ENCODE data around the gene CFAP58. TPM values are rescaled to one million over a fixed set of nuclear protein-coding genes. Genes with fewer than 3 reads are reported as not detected.

Gene CFAP58
- total RNA-seq, 2 donors from 2014 or later, result 3.5 to 4.8 TPM

DNA sequence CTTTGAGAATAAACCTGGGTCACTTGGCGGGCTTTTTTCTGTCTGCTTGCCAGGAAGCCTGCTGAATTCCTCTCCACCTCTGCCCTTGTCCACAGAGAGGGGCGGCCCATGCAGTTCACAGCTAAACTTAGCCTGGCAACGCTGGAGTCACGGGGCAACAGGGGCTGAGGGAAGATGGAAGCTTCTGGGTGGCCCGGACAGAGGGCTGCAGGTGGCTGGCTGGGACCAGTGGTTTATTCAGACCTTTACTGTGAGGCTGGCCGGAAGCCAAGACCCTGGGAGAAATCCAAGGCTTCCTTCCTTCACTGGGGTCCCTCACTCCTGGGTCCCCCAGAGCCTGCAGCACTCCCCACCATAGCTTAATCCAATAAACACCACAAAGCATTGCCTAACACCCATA is 32.4 kb upstream of the CFAP58 start:
- H3K4me3 ChIP-seq, result no peak overlapping the region
- H3K36me3 ChIP-seq, result peaks cover 25% of the 10 kb centered on the region
- TF ChIP-seq, protein P1, sequence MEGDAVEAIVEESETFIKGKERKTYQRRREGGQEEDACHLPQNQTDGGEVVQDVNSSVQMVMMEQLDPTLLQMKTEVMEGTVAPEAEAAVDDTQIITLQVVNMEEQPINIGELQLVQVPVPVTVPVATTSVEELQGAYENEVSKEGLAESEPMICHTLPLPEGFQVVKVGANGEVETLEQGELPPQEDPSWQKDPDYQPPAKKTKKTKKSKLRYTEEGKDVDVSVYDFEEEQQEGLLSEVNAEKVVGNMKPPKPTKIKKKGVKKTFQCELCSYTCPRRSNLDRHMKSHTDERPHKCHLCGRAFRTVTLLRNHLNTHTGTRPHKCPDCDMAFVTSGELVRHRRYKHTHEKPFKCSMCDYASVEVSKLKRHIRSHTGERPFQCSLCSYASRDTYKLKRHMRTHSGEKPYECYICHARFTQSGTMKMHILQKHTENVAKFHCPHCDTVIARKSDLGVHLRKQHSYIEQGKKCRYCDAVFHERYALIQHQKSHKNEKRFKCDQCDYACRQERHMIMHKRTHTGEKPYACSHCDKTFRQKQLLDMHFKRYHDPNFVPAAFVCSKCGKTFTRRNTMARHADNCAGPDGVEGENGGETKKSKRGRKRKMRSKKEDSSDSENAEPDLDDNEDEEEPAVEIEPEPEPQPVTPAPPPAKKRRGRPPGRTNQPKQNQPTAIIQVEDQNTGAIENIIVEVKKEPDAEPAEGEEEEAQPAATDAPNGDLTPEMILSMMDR (IDR thresholded peaks at IDR 0.05), result no peak
- DNase-seq (ENCODE audit: low spot score), result no peak
- peak overlapping the region; percentile 99 to 100 for H3K27ac ChIP-seq
- H3K9me3 ChIP-seq, result no peaks in the 10 kb centered on the region
- H3K4me1 ChIP-seq, result peaks cover 0 to 100% of the 10 kb centered on the region in 2 donors
- no peaks in the 10 kb centered on the region for H3K27me3 ChIP-seq

DNA sequence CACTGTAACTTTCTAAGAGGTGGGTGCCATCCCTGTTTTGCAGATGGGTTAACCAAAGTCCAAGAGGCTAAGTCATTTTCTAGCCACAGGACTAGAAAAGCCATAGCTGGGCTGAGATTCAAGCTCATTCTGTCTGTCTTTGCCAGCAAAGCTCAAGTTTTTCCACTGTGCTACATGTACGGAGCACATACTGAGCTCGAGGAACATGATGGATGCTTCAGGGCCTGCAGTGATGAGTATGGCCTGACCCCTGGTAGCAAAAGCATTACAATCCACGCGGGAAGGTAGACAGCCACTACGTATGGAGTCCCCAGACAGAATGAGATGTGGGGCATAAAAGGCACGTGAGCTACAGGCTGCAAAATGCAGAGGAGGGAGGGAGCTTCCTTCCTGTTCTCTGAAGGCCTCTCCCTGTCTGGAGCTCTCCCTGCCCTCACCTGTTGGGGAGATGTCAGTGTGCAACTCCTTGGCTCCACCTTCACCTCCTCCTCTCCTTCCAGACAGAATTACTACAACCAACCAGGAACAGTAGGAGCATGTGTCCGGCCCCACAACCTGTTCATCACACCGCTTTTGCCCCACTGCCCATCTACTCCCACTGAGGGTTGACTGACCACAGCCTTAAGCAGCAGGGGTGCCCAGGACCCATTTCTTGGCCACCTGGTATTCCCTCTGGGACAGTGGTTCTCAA is 31.8 kb upstream of the CFAP58 start:
- TF ChIP-seq, protein P1 (IDR thresholded peaks at IDR 0.05), result no peak
- no peak overlapping the region for H3K4me3 ChIP-seq
- H3K4me1 ChIP-seq, result peaks cover 0 to 100% of the 10 kb centered on the region in 2 donors
- no peaks in the 10 kb centered on the region for H3K9me3 ChIP-seq
- H3K27me3 ChIP-seq, result no peaks in the 10 kb centered on the region
- peak overlapping the region; percentile 99 to 100 for H3K27ac ChIP-seq
- no peak for DNase-seq (ENCODE audit: low spot score)
- H3K36me3 ChIP-seq, result peaks cover 25% of the 10 kb centered on the region

DNA sequence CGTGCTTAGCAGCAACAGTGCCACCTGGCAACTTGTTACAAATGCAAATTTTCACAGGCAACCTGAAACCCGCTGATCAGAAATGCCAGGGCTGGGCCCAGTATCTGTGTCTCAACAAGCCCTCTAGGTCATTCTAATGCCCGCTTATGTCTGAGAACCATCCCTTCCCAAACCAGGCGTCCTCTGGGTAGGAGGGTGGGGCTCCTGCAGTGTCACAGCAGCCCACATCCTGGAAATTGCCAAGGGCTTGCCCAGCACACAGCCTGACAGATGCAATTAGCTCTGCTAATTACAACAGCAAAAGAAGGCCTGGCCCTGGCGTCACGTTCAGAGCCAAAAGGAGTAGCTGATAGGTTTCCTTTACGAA is 31.2 kb upstream of the CFAP58 start:
- no peak overlapping the region for H3K4me3 ChIP-seq
- no peaks in the 10 kb centered on the region for H3K27me3 ChIP-seq
- H3K36me3 ChIP-seq, result peaks cover 25% of the 10 kb centered on the region
- peaks cover 0 to 100% of the 10 kb centered on the region in 2 donors for H3K4me1 ChIP-seq
- TF ChIP-seq, protein P1 (IDR thresholded peaks at IDR 0.05), result no peak
- no peak for DNase-seq (ENCODE audit: low spot score)
- no peaks in the 10 kb centered on the region for H3K9me3 ChIP-seq
- peak overlapping the region; percentile 99 to 100 for H3K27ac ChIP-seq

DNA sequence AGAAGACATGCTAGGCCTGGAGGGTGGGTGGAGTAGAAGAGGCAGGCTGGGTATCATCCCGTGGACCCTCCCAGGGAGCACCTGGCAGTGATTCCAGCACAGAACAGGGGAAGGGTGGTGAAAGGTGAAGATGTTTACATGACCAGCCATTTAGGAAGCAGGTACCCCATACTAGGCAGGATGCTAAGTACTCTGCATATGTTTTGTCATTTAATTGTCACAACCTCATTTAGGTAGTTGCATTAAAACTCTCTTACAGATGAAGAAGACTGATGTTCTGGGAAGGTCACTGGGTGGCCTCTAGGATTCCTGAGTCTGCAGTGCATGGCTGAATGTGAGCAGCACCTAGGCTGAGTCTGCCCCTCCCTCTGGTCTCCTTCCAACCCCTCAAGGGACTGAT is 30.5 kb upstream of the CFAP58 start:
- H3K9me3 ChIP-seq, result no peaks in the 10 kb centered on the region
- H3K36me3 ChIP-seq, result peaks cover 25% of the 10 kb centered on the region
- no peak for DNase-seq (ENCODE audit: low spot score)
- H3K4me3 ChIP-seq, result no peak overlapping the region
- peaks cover 0 to 100% of the 10 kb centered on the region in 2 donors for H3K4me1 ChIP-seq
- H3K27me3 ChIP-seq, result no peaks in the 10 kb centered on the region
- peak overlapping the region; percentile 99 to 100 for H3K27ac ChIP-seq
- TF ChIP-seq, protein P1 (IDR thresholded peaks at IDR 0.05), result no peak

DNA sequence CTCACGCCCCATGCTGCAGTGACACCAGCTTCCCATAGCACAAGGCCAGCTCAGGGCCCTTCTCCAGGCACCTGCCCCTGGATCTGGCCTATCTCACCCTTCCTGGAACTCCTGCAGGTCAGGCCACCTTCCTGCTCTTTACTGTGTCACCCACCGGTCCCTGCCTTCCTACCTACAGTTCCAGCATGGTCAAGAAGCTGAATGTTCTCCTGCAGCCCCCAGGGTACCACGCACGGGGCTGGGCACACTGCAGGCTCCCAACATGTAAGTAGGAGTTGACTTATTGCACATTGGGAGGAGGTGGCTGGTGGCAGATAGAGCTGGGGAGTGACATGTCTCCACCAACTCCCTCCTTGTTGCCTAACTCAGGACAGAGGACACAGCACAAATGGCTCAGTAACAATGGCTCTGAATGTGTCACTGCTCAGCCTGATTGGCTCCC is 29.9 kb upstream of the CFAP58 start:
- H3K4me1 ChIP-seq, result peaks cover 0 to 100% of the 10 kb centered on the region in 2 donors
- no peak for DNase-seq (ENCODE audit: low spot score)
- H3K36me3 ChIP-seq, result peaks cover 25% of the 10 kb centered on the region
- TF ChIP-seq, protein P1 (IDR thresholded peaks at IDR 0.05), result no peak
- no peaks in the 10 kb centered on the region for H3K9me3 ChIP-seq
- no peak overlapping the region for H3K4me3 ChIP-seq
- H3K27ac ChIP-seq, result peak overlapping the region; percentile 99 to 100
- H3K27me3 ChIP-seq, result no peaks in the 10 kb centered on the region

All from right atrium auricular region (tissue), 2 donors.